ENCODE data around the gene CRKL. TPM values are rescaled to one million over a fixed set of nuclear protein-coding genes. Genes with fewer than 3 reads are reported as not detected.

CRKL gene
- total RNA-seq, 1 experiment from 2014 or later = 87.7 TPM

DNA sequence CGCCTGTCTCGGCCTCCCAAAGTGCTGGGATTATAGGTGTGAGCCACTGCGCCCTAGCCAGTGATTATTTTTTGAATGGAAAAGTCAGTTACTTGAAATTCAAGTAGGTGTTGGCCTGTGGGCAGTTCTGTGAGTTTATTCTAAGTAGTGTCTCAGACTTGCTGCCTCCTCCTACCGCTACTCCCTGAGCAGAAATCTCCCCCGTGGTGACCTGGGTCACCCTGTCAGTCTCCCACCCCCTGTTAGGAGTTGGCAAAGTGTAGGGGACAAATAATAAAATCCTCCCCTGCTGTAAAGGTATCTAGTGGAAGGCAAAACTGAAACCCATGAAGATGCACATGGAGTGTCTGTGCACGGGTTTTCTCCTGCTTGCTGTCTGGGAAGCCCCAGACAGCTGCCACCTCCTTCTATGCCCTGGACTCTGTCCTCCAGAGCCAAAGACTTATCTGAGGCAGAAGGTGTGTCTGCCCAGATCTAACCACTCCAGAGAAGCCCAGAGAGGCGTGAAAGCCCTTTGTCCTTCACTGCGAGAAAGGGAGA lies 32.1 kb upstream of the CRKL start:
- peak; percentile 35; the same call in 1 of the 2 replicates for ATAC-seq
- no peak for TF ChIP-seq FOSL1 (IDR thresholded peaks at IDR 0.05; ENCODE audit: low read depth)
- TF ChIP-seq EZH2phosphoT487 (IDR thresholded peaks at IDR 0.05; ENCODE audit: borderline replicate concordance) = no peak
- no peak for TF ChIP-seq YY1 (IDR thresholded peaks at IDR 0.05; ENCODE audit: extremely low read depth, insufficient replicate concordance, low read depth, low read length)
- no peak for TF ChIP-seq ELF1 (IDR thresholded peaks at IDR 0.05; ENCODE audit: borderline replicate concordance, low read depth)
- TF ChIP-seq, protein P1, sequence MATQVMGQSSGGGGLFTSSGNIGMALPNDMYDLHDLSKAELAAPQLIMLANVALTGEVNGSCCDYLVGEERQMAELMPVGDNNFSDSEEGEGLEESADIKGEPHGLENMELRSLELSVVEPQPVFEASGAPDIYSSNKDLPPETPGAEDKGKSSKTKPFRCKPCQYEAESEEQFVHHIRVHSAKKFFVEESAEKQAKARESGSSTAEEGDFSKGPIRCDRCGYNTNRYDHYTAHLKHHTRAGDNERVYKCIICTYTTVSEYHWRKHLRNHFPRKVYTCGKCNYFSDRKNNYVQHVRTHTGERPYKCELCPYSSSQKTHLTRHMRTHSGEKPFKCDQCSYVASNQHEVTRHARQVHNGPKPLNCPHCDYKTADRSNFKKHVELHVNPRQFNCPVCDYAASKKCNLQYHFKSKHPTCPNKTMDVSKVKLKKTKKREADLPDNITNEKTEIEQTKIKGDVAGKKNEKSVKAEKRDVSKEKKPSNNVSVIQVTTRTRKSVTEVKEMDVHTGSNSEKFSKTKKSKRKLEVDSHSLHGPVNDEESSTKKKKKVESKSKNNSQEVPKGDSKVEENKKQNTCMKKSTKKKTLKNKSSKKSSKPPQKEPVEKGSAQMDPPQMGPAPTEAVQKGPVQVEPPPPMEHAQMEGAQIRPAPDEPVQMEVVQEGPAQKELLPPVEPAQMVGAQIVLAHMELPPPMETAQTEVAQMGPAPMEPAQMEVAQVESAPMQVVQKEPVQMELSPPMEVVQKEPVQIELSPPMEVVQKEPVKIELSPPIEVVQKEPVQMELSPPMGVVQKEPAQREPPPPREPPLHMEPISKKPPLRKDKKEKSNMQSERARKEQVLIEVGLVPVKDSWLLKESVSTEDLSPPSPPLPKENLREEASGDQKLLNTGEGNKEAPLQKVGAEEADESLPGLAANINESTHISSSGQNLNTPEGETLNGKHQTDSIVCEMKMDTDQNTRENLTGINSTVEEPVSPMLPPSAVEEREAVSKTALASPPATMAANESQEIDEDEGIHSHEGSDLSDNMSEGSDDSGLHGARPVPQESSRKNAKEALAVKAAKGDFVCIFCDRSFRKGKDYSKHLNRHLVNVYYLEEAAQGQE (IDR thresholded peaks at IDR 0.05; ENCODE audit: low read depth) = no peak
- no peak for TF ChIP-seq CEBPB (IDR thresholded peaks at IDR 0.05; ENCODE audit: low read depth)
- TF ChIP-seq TCF7L2 (IDR thresholded peaks at IDR 0.05; ENCODE audit: borderline replicate concordance, extremely low read depth, insufficient read depth, insufficient read length) = no peak
- no peak for TF ChIP-seq POLR2A (IDR thresholded peaks at IDR 0.05; ENCODE audit: borderline replicate concordance, extremely low read depth, insufficient read depth, insufficient read length)
- TF ChIP-seq, protein P2, sequence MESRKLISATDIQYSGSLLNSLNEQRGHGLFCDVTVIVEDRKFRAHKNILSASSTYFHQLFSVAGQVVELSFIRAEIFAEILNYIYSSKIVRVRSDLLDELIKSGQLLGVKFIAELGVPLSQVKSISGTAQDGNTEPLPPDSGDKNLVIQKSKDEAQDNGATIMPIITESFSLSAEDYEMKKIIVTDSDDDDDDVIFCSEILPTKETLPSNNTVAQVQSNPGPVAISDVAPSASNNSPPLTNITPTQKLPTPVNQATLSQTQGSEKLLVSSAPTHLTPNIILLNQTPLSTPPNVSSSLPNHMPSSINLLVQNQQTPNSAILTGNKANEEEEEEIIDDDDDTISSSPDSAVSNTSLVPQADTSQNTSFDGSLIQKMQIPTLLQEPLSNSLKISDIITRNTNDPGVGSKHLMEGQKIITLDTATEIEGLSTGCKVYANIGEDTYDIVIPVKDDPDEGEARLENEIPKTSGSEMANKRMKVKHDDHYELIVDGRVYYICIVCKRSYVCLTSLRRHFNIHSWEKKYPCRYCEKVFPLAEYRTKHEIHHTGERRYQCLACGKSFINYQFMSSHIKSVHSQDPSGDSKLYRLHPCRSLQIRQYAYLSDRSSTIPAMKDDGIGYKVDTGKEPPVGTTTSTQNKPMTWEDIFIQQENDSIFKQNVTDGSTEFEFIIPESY (IDR thresholded peaks at IDR 0.05; ENCODE audit: extremely low read depth, insufficient replicate concordance, low read length) = no peak
- no peaks in the 10 kb centered on the region for H3K9me2 ChIP-seq (ENCODE audit: insufficient read depth)
- no peaks in the 10 kb centered on the region for H3K79me2 ChIP-seq (ENCODE audit: insufficient read depth, low read length)
- CTCF ChIA-PET = interaction anchor here (0.8 to 2.2 kb wide), 20 partner anchors 10 to 218 kb away, joined by 3 to 21 read pairs (median 5); partner anchors contain the start of genes CRKL and LZTR1
- H3K27ac ChIP-seq (ENCODE audit: low read depth, low read length) = peak overlapping the region; percentile 8; the same call in 1 of the 2 replicates
- no peak overlapping the region for H2AFZ ChIP-seq (ENCODE audit: low read depth, low read length, poor library complexity, severe bottlenecking)
- POLR2A ChIA-PET = interaction anchor here (1.0 to 1.4 kb wide), 3 partner anchors 72 to 117 kb away, joined by 4 read pairs; partner anchors contain the start of genes LZTR1 and THAP7
- H4K20me1 ChIP-seq (ENCODE audit: insufficient read depth) = no peaks in the 10 kb centered on the region
- no peaks in the 10 kb centered on the region for H3K27me3 ChIP-seq (ENCODE audit: insufficient read depth, low read length)
- H3K9ac ChIP-seq (ENCODE audit: low read length) = no peak overlapping the region
- intact Hi-C loops (cut with micrococcal nuclease) = loop anchor here (1.0 kb wide), 1 partner anchor 71 kb away; no protein-coding TSS in a partner anchor
- BruUV-seq (replicated peaks) = no TSS peak
- H3K4me3 ChIP-seq (replicated peaks in 1 of 2; ENCODE audit: low read depth in 1 of 2, low read length in 2 of 2) = no peak overlapping the region
- H3K9me3 ChIP-seq (ENCODE audit: control insufficient read depth in 1 of 2, insufficient read depth in 1 of 2, low read depth in 1 of 2, low read length in 2 of 2) = no peaks in the 10 kb centered on the region
- H3K4me2 ChIP-seq (ENCODE audit: low read length) = peak overlapping the region; percentile 45; the same call in 1 of the 2 replicates
- RAD21 ChIA-PET (ENCODE audit: low non-redundant PET in 1 of 2, low total read pairs in 2 of 2, uncharacterized antibody in 2 of 2, unreplicated experiment in 2 of 2) = interaction anchor here in 1 of 2 experiments (0.8 to 1.4 kb wide), 3 partner anchors 72 to 89 kb away, joined by 3 to 5 read pairs (median 3); no protein-coding TSS in a partner anchor
- DNase-seq (ENCODE audit: low read depth, low spot score) = no peak
- peaks cover 3 to 20% of the 10 kb centered on the region in 2 experiments; a peak in 3 of 4 replicates for H3K4me1 ChIP-seq (ENCODE audit: control insufficient read depth in 1 of 2, insufficient read depth in 2 of 2, low read length in 2 of 2)
- peaks cover 0 to 10% of the 10 kb centered on the region in 2 experiments; a peak in 3 of 4 replicates for H3K36me3 ChIP-seq (ENCODE audit: control insufficient read depth in 1 of 2, insufficient read depth in 2 of 2, low read length in 2 of 2)

Measured in HCT116 (cell line).